HG03439 (cell line): ENCODE results near the gene CLEC10A.
"Not testable (repeated sequence)": the region's sequence is repeated elsewhere in the genome, so short reads cannot be mapped to it uniquely, and the experiment has no call there.

Experiments
- ATAC-seq: cut with Tn5 transposase; IDR thresholded peaks from one replicate; pipeline ENCODE4 v1.9.1; 2021; ENCODE audit warnings: mild to moderate bottlenecking, moderate library complexity; ENCODE audit not compliant: unreplicated experiment

Gene CLEC10A

GRCh38 chr17:7077911-7078546, 2.0 kb downstream of the CLEC10A start:
- no peak for ATAC-seq

- ATAC-seq, result no peak
Measured at GRCh38 chr17:7074931-7075330, 5.1 kb downstream of the CLEC10A start.

- no peak for ATAC-seq
Measured at GRCh38 chr17:7072406-7072805, 7.6 kb downstream of the CLEC10A start.

DNA sequence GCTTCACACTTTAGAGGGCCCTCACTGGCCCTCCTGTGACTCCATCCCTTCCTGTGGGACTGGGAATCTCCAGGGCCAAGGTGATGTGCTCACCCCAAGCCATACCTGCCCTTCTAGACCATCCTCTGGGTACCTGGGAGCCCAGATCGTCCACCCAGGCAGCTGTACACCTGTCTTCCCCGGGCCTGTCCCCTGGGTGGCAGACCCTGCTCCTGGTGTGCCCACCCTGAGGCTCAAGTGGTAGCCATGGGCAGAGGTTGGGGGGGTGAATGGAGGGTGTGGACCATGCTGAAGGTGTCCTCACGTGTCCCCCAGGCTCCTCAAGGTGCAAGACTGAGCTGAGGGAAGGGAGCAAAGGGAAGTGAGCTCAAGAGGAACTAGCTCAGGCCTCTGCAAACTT, 9.3 kb downstream of the CLEC10A start:
- ATAC-seq, result no peak

- ATAC-seq, result no peak
Measured at GRCh38 chr17:7068268-7068667, 11.8 kb downstream of the CLEC10A start.

DNA sequence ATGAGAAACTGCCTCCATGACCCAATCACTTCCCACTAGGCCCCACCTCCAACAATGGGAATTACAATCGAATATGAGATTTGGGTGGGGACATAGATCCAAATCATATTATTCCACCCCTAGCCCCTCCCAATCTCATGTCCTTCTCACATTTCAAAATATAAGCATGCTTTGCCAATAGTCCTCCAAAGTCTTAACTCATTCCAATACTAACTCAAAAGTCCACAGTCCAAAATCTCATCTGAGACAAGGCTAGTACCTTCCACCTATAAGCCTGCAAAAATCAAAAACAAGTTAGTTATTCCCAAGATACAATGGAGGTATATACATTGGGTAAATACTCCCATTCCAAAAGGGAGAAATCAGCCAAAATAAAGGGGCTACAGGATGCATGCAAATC, 12.9 kb downstream of the CLEC10A start:
- no peak for ATAC-seq

DNA sequence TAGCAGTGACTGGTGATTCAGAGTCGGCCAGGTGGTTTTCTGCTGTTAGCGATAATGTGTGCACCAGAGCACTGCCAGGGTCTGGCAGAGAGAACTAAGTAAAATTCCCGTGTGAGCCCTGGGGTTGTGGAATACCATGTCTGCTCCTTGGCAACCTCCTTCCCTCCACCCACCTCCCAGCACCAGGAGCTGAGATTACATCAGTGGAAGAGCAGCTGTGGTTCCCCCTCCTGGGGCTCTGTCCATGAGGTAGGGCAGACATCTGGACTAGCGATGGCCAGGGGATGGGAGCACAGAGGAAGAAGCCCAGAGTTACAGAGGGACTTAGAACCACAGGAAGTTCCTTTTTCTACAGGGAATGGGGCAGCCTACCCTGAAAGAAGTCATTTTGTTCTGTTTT, 15.8 kb downstream of the CLEC10A start:
- ATAC-seq, result no peak

DNA sequence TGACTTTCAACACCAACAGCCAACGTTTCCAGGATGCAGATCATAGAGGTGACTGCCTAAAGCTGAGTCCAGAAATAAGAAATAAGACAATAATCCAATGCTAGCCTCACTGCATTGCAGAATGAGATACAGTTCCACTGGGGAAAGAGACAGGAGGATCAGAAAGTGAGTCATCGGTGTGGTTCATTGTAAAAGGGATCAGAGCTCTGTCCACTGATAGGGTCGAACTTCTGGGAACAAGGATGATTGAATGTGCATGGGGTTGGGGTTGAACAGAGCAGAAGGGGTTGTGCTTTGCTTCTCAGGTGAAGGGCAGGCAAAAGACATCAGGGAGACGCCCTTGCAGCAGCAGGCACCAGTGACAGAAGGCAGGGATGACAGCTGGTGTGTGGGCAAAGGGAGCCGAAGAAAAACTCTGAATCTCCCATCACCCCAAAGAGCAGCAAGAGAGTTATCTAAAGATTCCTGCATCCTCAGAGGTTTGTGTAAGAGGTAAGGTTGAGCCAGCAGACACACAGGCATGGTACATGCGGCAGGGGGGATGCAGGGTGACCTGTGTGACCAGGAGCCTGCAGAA, 16.4 kb downstream of the CLEC10A start:
- ATAC-seq, result no peak

- no peak for ATAC-seq
Measured at GRCh38 chr17:7060165-7060891, 19.7 kb downstream of the CLEC10A start.

DNA sequence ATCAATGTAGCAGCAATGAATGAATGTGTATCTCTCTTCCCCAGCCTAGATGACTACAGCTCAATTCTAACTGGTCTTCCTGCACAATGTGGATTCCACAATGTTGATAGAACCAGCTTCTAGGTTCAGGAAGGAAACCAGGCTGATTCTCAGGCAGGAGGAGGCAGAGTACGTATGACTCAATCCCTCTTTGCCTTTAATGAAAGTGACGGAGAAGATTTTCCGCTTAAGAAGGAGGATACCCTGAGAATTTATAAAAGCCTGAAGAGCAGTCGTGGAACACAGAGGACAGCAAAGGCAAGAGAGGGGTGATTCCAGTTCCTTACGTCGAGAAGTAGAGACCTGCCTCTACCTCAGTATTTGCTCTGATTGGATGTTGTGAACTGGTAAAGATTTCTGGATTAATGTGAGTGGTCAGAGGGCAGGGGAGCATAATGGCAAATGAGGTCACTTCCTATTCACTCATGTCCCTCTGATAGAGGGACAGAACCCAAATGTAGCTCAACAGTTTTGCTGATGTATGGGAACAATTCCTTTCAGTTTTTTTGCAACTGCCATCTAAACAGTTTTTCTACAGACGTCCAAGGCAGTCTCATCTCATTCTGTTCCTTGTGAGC, 21.1 kb downstream of the CLEC10A start:
- no peak for ATAC-seq

DNA sequence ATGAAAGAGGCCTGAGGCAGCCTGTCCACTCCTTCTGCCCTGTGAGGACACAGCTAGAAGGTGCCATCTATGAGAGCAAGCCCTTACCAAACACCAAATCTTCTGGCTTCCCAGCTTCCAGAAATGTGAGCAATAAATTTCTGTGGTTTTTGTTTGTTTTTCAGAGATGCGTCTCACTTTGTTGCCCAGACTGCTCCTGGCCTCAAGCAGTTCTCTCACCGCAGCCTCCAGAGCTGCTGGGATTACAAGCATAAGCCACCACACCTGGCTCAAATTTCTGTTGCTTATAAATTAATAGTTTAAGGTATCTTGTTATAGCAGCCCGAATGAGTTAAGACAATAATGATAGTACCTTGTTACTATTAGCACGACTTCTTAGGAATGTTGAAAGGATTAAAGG, 23.7 kb downstream of the CLEC10A start:
- ATAC-seq, result no peak

- not testable (repeated sequence) for ATAC-seq
Measured at GRCh38 chr17:7050583-7050982, 29.5 kb downstream of the CLEC10A start.

DNA sequence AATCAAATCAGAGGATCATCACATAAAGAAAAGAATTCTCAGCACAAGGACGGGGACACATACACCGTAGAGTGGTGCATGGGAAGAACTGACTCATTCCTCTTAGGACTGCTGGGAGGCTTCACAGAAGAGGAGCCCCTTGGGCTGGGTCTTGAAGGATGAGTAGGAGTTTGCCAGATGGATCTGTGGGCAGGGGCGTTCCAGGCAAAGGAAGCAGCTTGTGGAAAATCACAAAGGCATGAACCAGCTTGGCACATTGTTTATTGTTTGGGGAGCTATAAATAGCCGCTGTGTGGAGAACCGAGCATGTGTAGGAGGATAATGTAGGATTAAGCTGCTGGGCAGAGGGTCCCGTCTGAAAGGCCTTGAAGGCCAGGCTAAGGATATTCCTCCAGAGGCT, 31.1 kb downstream of the CLEC10A start:
- no peak for ATAC-seq

GRCh38 chr17:7047566-7047965, 32.5 kb downstream of the CLEC10A start:
- ATAC-seq, result no peak

DNA sequence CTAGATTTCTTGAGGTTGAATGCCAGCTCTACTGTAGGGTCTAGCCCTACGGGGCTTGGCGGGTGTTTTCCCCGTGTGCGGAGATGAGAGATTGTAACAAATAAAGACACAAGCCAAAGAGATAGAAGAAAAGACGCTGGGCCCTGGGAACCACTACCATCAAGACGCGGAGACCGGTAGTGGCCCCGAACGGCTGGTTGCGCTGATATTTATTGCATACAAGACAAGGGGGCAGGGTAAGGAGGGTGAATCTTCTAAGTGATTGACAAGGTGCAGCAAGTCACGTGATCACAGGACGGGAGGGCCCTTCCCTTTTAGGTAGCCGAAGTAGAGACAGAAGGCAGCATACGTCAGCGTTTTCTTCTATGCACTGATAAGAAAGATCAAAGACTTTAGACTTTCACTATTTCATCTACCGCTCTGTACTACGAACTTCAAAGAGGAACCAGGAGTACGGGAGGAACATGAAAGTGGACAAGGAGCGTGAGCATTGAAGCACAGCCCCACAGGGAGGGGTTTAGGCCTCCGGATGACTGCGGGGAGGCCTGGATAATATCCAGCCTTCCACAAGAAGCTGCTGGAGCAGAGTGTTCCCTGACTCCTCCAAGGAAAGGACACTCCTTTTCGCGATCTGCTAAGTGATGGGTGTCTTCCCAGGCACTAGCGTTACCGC, 33.2 kb downstream of the CLEC10A start:
- ATAC-seq, result not testable (repeated sequence)

DNA sequence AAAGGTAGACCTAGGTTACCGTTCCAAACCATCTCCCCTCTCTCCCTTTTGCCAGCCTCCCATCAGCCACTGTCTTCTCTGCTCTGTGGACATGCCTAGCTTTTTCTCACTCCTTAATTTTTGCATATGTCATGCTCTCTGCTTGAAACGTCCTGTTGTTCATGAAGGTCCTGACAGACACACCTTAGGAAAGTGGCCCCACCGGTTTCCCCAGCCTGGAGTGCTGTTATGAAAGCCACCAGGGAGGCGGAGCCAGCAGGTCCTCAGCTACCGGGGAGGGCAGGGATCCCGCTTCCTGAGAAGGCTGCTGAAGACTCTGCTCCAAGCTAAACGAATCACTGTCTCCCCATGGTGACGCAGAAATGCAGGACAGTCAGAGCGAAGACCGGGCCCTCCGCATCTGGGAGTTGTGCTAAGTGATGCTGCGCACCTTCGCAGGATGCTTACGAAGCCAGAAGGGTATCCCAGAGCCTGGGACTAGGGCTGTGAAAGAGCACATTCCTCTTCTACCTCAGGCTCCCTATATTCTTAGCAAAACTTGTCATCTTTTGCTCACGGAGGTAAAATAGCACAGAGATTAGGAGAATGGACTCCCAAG, 33.8 kb downstream of the CLEC10A start:
- ATAC-seq, result no peak

DNA sequence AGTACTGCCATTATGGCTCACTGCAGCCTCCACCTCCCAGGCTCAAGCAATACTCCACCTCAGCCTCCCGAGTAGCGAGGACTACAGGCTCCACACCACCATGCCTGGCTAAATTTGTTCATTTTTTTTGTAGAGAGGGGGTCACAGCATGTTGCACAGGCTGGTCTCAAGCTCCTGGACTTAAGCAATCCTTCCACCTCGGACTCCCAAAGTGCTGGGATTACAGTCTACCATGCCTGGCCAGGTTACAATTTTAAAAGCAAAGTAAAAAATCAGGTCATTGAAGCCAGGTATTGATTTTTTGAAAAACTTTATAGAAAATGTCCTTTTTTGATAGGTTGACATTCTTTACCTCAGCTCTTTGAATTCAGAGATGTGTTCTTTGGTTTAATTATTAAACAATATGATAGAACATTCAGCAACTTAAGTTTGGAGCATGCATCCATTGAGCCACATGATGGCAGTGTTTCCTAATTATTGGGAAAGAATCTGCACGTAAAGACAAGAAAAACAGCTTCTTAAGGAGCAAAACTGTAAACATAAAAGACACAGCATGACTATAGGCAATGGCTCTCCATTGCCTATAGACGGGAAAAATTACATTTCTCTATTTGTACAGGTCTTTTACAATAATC, 34.4 kb downstream of the CLEC10A start:
- no peak for ATAC-seq

DNA sequence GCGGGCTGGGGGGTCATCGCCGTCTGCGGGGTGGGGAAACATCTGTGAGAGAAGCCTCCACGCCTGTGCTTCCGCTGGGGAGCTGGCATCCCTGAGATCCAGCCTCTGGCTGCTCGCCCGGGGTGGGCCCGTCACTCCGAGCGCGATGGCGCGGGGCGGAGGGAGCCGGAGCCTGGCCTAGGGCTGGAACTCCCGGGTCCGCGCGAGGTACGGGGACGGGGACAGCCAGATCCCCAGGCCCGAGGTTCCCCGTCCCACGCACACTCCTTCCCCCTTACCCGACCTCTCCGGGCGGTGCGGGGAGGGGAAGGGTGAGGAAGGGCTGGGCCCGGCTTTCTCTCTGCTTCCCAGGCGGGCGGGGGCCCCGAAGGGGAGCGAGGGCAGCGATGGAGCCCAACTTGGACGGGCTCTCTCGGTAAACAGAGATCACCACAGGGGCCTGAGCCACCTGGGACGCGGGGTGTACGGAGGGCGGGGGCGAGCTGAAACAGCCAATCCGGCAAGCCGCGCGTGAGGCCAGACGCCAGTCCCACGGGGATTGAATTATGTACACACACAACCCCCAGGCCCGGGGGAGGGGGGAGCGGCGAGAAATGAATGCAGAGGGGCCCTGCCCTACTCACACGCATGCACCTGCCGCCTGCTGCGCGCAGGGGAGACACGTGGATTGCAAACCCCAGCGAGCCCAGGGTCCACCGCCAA, 36.4 kb downstream of the CLEC10A start, which contains the start of gene SLC16A11:
TSS of gene SLC16A11 (minus strand) at position 596 of the 702 bp plus-strand sequence. CDS start at position 17, 579 bp downstream.
- ATAC-seq, result no peak

- no peak for ATAC-seq
Measured at GRCh38 chr17:7043182-7043496, 36.9 kb downstream of the CLEC10A start.
